NT2/D1 (cell line): ENCODE results near the gene RCN1.

Source experiments
- DNase-seq: peaks from one replicate; pipeline ENCODE4 v3.0.0-alpha.2; 2011; ENCODE audit warnings: low read depth, low spot score
- H3K27me3 ChIP-seq: 2 replicates; pipeline ENCODE4 v1.6.0; 2011; ENCODE audit warnings: mild to moderate bottlenecking; ENCODE audit not compliant: insufficient read length, insufficient read depth
- H3K36me3 ChIP-seq: 2 replicates; pipeline ENCODE4 v1.6.1; 2011; ENCODE audit warnings: mild to moderate bottlenecking, low read length, mixed read lengths; ENCODE audit not compliant: insufficient read depth, insufficient read length
- H3K4me1 ChIP-seq: 2 replicates; pipeline ENCODE4 v1.5.1; 2011; ENCODE audit not compliant: insufficient read depth, insufficient read length
- H3K4me3 ChIP-seq: 2 replicates; pipeline ENCODE4 v1.5.1; 2011; ENCODE audit warnings: low read depth; ENCODE audit not compliant: insufficient read length
- H3K9ac ChIP-seq: 2 replicates; pipeline ENCODE4 v1.6.0; 2011; ENCODE audit warnings: low read depth; ENCODE audit not compliant: insufficient read length
- H3K9me3 ChIP-seq: 2 replicates; pipeline ENCODE4 v1.5.1; 2011; ENCODE audit warnings: mild to moderate bottlenecking, low read length; ENCODE audit not compliant: insufficient read depth
- SUZ12 ChIP-seq: IDR thresholded peaks from 2 replicates; pipeline ENCODE4 v1.6.1; 2011; ENCODE audit not compliant: insufficient read length, insufficient read depth; ENCODE audit errors: extremely low read depth
- YY1 ChIP-seq: IDR thresholded peaks from 2 replicates; pipeline ENCODE4 v1.6.1; 2011; ENCODE audit not compliant: insufficient read length, insufficient read depth
- ZNF274 ChIP-seq: IDR thresholded peaks from 2 replicates; pipeline ENCODE4 v1.6.1; 2011; ENCODE audit warnings: mild to moderate bottlenecking, low read depth, low read length

The RCN1 gene

GRCh38 chr11:32081129-32081641, 9.7 kb upstream of the RCN1 start:
- no peaks in the 10 kb centered on the region for H3K4me1 ChIP-seq
- no peak for DNase-seq
- H3K9me3 ChIP-seq, result no peaks in the 10 kb centered on the region
- TF ChIP-seq ZNF274 (no peak), YY1 (no peak), SUZ12 (no peak)
- no peak overlapping the region for H3K9ac ChIP-seq
- no peaks in the 10 kb centered on the region for H3K27me3 ChIP-seq
- H3K36me3 ChIP-seq, result no peaks in the 10 kb centered on the region
- H3K4me3 ChIP-seq, result no peak overlapping the region

GRCh38 chr11:32081901-32082300, 9.0 kb upstream of the RCN1 start:
- Histone ChIP-seq H3K9ac (no peak overlapping the region), H3K4me1 (no peaks in the 10 kb centered on the region), H3K27me3 (no peaks in the 10 kb centered on the region), H3K9me3 (no peaks in the 10 kb centered on the region), H3K36me3 (no peaks in the 10 kb centered on the region), H3K4me3 (no peak overlapping the region)
- TF ChIP-seq SUZ12 (no peak), YY1 (no peak), ZNF274 (no peak)
- DNase-seq, result no peak

GRCh38 chr11:32082346-32082986, 8.4 kb upstream of the RCN1 start:
- TF ChIP-seq YY1, result no peak
- TF ChIP-seq SUZ12, result no peak
- TF ChIP-seq ZNF274, result no peak
- H3K9me3 ChIP-seq, result no peaks in the 10 kb centered on the region
- H3K4me1 ChIP-seq, result no peaks in the 10 kb centered on the region
- DNase-seq, result no peak
- H3K9ac ChIP-seq, result no peak overlapping the region
- no peaks in the 10 kb centered on the region for H3K36me3 ChIP-seq
- no peak overlapping the region for H3K4me3 ChIP-seq
- H3K27me3 ChIP-seq, result no peaks in the 10 kb centered on the region

GRCh38 chr11:32087597-32087996, 3.3 kb upstream of the RCN1 start:
- H3K36me3 ChIP-seq, result peaks cover 5% of the 10 kb centered on the region
- no peak for DNase-seq
- H3K9me3 ChIP-seq, result no peaks in the 10 kb centered on the region
- no peak overlapping the region for H3K9ac ChIP-seq
- H3K27me3 ChIP-seq, result no peaks in the 10 kb centered on the region
- no peak overlapping the region for H3K4me3 ChIP-seq
- H3K4me1 ChIP-seq, result peaks cover 4% of the 10 kb centered on the region
- TF ChIP-seq YY1, result no peak
- TF ChIP-seq SUZ12, result no peak
- no peak for TF ChIP-seq ZNF274

- peaks cover 7% of the 10 kb centered on the region for H3K4me1 ChIP-seq
- H3K9ac ChIP-seq, result no peak overlapping the region
- no peak overlapping the region for H3K4me3 ChIP-seq
- peaks cover 11% of the 10 kb centered on the region for H3K36me3 ChIP-seq
- no peak for TF ChIP-seq ZNF274
- TF ChIP-seq SUZ12, result no peak
- no peak for TF ChIP-seq YY1
- H3K27me3 ChIP-seq, result no peaks in the 10 kb centered on the region
- no peak for DNase-seq
- no peaks in the 10 kb centered on the region for H3K9me3 ChIP-seq
These were observed 2.5 kb upstream of the RCN1 start for GRCh38 chr11:32088117-32088941.

- no peak for DNase-seq
- TF ChIP-seq ZNF274, result no peak
- no peak for TF ChIP-seq YY1
- no peak for TF ChIP-seq SUZ12
- H3K36me3 ChIP-seq, result peaks cover 51% of the 10 kb centered on the region
- H3K9me3 ChIP-seq, result no peaks in the 10 kb centered on the region
- no peaks in the 10 kb centered on the region for H3K27me3 ChIP-seq
- H3K9ac ChIP-seq, result no peak overlapping the region
- peak overlapping the region; percentile 80 for H3K4me3 ChIP-seq
- H3K4me1 ChIP-seq, result peaks cover 7% of the 10 kb centered on the region
These were observed 1.8 kb downstream of the RCN1 start for GRCh38 chr11:32092581-32093170.

- peaks cover 2% of the 10 kb centered on the region for H3K4me1 ChIP-seq
- DNase-seq, result no peak
- H3K4me3 ChIP-seq, result no peak overlapping the region
- no peak for TF ChIP-seq SUZ12
- no peak for TF ChIP-seq YY1
- no peak for TF ChIP-seq ZNF274
- H3K36me3 ChIP-seq, result peaks cover 72% of the 10 kb centered on the region
- H3K9ac ChIP-seq, result no peak overlapping the region
- no peaks in the 10 kb centered on the region for H3K27me3 ChIP-seq
- no peaks in the 10 kb centered on the region for H3K9me3 ChIP-seq
These were observed 4.0 kb downstream of the RCN1 start for GRCh38 chr11:32094923-32095322.
